GM19438 (cell line): ENCODE measurements around the gene ADAMTS6.

ENCODE experiments used
- ATAC-seq: cut with Tn5 transposase; IDR thresholded peaks from one replicate; pipeline ENCODE4 v1.9.1; 2021; ENCODE audit warnings: low read depth; ENCODE audit not compliant: unreplicated experiment

Gene ADAMTS6

DNA sequence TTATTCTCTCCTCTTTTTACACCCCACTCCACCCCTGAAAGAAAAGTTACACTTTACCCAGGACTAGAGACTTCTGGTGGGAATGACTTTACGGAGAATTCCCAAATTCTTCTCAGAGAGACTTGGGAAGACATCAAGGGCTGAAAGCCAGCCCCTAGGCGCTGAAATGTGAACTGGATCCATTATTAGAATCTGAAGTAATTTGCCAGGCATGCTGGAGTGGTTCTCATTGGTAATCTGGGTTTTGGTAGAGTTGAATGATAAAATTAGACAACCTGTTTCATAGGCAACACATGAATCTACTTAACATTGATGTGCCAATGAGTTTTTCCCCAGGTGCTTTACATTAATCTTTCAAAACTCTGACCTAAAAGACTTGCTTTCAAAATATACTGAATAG, 324.8 kb downstream of the ADAMTS6 start:
- no peak for ATAC-seq

GRCh38 chr5:65152131-65152530, 329.6 kb downstream of the ADAMTS6 start:
- ATAC-seq = no peak

- ATAC-seq = no peak
Measured at GRCh38 chr5:65151614-65152013, 330.1 kb downstream of the ADAMTS6 start.

DNA sequence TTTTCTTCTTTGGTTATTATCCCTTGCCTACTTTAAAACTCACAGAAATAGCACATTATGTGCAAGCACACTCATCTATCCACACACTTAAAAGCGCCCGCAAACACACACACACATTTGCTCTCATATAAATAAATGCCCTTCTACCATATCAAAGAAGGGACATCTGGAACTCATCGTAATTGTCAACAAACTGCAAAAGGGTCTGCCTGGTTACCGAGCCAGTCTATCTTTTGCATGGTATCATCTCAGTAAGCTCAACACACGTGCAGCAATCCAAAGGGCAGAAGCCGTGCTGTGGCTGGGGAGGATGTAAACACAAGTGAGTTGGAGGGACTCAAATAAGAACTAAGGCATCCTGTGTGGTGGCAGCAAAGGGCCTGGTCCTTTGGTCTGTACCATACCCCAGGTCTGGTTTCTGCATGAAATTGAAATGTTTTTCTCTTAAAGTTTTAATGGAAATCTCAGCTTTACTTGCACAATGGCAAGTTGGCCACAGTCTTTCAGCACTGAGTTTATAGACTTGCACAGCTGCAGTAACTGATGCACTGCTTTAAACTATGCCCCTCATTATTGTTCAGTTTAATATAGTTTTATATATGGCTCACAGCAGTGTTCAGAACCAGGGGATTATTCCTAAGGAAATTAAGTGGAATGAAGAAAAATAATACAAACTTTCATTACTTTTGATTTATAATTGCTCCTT, 331.0 kb downstream of the ADAMTS6 start:
- ATAC-seq = no peak

DNA sequence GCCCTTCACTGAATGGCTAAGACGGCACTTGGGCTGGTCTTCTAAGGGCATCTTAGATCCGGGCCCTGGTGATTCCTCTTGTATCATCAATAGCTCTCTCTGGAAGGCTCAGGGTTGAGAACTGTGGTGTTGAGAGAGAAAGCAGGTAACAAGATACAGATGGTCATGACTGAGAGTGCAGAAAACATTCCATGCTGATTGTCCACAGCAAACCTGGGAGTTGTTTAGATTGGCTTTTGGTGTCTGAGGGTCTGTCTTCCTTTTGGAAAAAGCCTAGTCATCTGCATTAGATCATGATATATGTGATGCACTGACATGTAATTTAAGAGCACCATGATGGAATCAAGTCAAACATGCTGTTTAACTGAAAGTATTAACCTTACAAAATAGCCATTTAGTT, 331.9 kb downstream of the ADAMTS6 start:
- no peak for ATAC-seq

- ATAC-seq = no peak
Measured at GRCh38 chr5:65144136-65144871, 337.4 kb downstream of the ADAMTS6 start.

GRCh38 chr5:65142511-65143011, 339.2 kb downstream of the ADAMTS6 start:
- no peak for ATAC-seq

DNA sequence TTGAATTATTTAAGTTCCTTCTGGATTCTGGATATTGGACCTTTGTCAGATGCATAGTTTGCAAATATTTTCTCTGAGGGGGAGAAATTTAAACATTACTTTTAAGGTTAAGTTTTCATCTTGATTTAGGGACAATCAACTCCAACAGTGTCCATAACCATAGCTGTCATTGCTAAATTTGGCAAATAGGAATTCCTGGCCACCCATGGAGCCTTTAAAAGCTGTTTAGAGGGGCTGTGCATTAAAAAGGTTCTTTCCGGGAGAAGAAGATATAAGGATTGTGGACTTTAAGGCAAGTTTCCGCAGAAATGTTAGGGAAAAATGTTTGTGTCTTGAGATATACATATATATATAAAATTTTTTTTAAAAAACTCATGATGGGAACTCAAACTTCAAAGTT, 339.7 kb downstream of the ADAMTS6 start:
- no peak for ATAC-seq

DNA sequence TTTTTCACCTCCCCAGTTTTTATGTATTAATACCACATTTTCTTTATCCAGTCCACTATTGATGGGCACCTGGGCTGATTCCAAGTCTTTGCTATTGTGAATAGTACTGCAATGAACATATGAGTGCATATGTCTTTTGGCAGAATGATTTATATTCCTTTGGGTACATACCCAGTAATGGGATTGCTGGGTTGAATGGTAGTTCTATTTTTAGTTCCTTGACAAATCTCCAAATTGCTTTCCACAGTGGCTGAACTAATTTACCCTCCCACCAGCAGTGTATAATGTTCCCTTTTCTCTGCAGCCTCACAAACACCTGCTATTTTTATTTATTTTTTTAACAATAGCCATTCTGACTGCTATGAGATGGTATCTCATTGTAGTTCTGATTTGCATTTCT, 340.2 kb downstream of the ADAMTS6 start:
- ATAC-seq = no peak

- ATAC-seq = no peak
Measured at GRCh38 chr5:65137631-65138030, 344.1 kb downstream of the ADAMTS6 start.

DNA sequence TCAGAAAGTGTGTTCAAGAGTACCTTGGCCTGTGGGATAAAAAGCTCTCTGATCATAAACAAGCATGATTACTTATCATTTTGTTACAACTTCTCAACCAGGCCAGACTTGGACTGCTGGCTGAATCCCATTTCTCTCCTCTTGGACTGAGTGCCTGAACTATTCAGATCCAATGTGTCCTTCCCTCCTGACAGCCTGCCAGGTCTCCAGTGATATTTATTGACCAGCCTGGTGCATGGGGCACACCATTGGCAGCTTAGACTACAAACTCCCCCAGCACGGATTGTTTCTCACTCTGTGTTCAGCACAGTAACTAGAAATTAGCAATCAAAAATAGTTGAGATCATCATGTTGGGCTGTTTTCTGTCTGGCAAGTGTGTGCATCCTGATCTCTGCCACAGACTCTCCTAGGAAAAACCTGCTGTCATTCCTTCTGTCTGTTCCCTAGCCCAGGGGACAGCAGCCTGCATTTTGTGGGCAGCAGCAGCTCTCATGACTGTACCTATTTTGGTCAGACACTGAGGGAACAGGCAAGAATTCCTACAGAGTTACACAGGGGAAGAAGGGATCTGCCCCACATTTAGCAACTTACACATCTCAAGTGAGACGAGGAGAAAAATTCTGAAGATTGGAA, 348.1 kb downstream of the ADAMTS6 start:
- no peak for ATAC-seq

GRCh38 chr5:65132386-65132785, 349.3 kb downstream of the ADAMTS6 start:
- ATAC-seq = no peak

DNA sequence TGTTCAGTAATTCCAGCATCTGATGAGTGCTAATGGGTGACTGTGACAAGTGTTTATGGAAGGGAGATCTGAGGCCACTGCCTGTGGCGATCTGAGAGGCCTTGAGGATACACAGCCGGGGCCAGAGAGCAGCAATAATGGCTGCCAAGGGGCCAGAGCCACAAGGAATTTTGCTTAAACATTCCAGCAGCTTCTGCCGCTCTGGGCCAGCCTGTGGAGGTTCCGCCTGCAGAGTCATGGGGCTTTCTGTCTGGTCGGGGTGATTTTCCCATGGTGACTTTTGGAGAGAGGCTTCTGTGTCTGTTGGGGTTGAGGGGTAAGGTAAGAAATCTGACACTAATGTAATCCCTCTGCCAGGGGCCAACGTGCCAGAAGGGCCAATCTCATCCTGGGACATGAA, 353.5 kb downstream of the ADAMTS6 start:
- ATAC-seq = no peak

- no peak for ATAC-seq
Measured at GRCh38 chr5:65127161-65127901, 354.4 kb downstream of the ADAMTS6 start.

DNA sequence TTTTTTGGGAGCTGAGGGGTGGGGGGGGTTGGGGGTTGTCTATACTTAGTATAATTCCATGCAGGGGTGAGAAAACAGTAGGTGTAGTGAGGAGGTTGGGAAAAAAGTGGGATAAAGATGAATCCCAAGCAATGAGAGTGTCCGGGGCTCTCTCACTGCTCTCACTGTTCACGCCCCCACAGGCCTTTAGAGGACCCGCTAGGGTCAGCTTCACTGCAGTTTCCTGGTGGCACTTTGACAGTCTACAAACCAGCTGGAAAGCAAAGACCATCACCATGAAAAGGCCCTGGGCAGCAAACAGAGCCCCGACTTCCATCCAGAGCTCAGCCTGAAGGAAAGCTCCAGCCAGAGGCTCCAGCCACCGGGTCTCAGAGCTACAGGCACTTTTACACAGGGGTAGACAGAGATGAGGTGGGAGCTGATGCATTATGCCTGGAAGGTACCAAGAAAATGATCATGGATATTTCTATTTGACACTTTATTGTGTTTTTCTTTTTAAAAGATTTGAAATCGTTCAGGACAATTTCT, 355.1 kb downstream of the ADAMTS6 start:
- ATAC-seq = no peak

- ATAC-seq = no peak
Measured at GRCh38 chr5:65125591-65126541, 355.9 kb downstream of the ADAMTS6 start.

- ATAC-seq = no peak
Measured at GRCh38 chr5:65121880-65122436, 359.8 kb downstream of the ADAMTS6 start.

DNA sequence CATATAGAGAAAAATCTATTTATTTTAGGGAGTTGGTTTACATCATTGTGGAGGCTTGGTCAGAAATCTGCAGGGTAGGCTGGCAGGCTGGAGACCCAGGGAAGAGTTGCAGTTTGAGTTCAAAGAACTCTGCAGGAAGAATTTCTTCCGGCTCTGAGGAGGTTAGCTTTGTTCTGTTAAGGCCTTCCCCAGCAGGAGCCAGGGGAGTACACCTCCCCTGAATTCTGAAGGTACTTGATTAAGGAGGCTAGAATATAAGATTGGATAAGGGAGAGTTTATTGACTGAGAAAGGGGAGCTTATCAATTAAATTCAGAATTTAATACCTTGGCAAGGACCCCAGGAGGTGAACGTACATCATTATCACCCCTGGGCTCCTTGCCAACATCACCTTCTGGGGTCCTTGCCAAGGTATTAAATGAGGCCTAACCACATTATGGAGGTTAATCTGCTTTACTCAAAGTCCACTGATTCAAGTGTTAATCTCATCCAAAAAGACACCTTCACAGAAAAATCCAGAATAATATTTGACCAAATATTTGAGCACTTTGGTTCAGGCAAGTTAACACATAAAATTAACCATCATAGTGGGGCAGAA, 361.3 kb downstream of the ADAMTS6 start:
- no peak for ATAC-seq

- no peak for ATAC-seq
Measured at GRCh38 chr5:65117525-65117924, 364.2 kb downstream of the ADAMTS6 start.
